NCI-H460 (cell line): ENCODE results near the gene BRIP1. TPM values are rescaled to one million over a fixed set of nuclear protein-coding genes. Genes with fewer than 3 reads are reported as not detected.
"Not testable (repeated sequence)": the region's sequence is repeated elsewhere in the genome, so short reads cannot be mapped to it uniquely, and the experiment has no call there.

Experiments used
- DNase-seq: peaks from one replicate; pipeline ENCODE4 v3.0.0-alpha.2; 2016; ENCODE audit warnings: low read depth; ENCODE audit errors: extremely low read depth
- total RNA-seq: library from RNA; depleted of rRNA; stranded (reverse); fragments of >200 nt; shearing (Covaris generic); gene quantifications from 2 replicates; pipeline ENCODE4 v1.2.3, GENCODE V29; 2014

Gene BRIP1
- total RNA-seq, 1 experiment from 2014 or later: 4.8 TPM

- no peak for DNase-seq
Measured at GRCh38 chr17:61709567-61709966, 153.8 kb downstream of the BRIP1 start.

GRCh38 chr17:61704935-61705449 is 158.3 kb downstream of the BRIP1 start:
- DNase-seq: no peak

- DNase-seq: no peak
Measured at GRCh38 chr17:61702450-61702849, 160.9 kb downstream of the BRIP1 start.

GRCh38 chr17:61701978-61702377 is 161.3 kb downstream of the BRIP1 start:
- no peak for DNase-seq

GRCh38 chr17:61701334-61701733 is 162.0 kb downstream of the BRIP1 start:
- DNase-seq: no peak

- no peak for DNase-seq
Measured at GRCh38 chr17:61700252-61700651, 163.1 kb downstream of the BRIP1 start.

- no peak for DNase-seq
Measured at GRCh38 chr17:61699694-61700093, 163.6 kb downstream of the BRIP1 start.

GRCh38 chr17:61699032-61699431 is 164.3 kb downstream of the BRIP1 start:
- DNase-seq: no peak

- no peak for DNase-seq
Measured at GRCh38 chr17:61698244-61698643, 165.1 kb downstream of the BRIP1 start.

GRCh38 chr17:61695779-61696337 is 167.5 kb downstream of the BRIP1 start:
- no peak for DNase-seq

- no peak for DNase-seq
Measured at GRCh38 chr17:61694095-61694494, 169.2 kb downstream of the BRIP1 start.

GRCh38 chr17:61689610-61690180 is 173.6 kb downstream of the BRIP1 start:
- no peak for DNase-seq

- DNase-seq: no peak
Measured at GRCh38 chr17:61687769-61688168, 175.6 kb downstream of the BRIP1 start.

- DNase-seq: no peak
Measured at GRCh38 chr17:61686113-61686512, 177.2 kb downstream of the BRIP1 start.

- no peak for DNase-seq
Measured at GRCh38 chr17:61684818-61685217, 178.5 kb downstream of the BRIP1 start.

GRCh38 chr17:61684172-61684571 is 179.2 kb downstream of the BRIP1 start:
- no peak for DNase-seq

- DNase-seq: no peak
Measured at GRCh38 chr17:61683466-61683865, 179.9 kb downstream of the BRIP1 start.

GRCh38 chr17:61680921-61681320 is 182.4 kb downstream of the BRIP1 start:
- DNase-seq: no peak

- no peak for DNase-seq
Measured at GRCh38 chr17:61678339-61678738, 185.0 kb downstream of the BRIP1 start.

- DNase-seq: not testable (repeated sequence)
Measured at GRCh38 chr17:61677150-61677811, 186.0 kb downstream of the BRIP1 start.

GRCh38 chr17:61676522-61676921 is 186.8 kb downstream of the BRIP1 start:
- not testable (repeated sequence) for DNase-seq

- DNase-seq: not testable (repeated sequence)
Measured at GRCh38 chr17:61674609-61675008, 188.7 kb downstream of the BRIP1 start.
